GM19025 (cell line): ENCODE data around the gene ZNF33A.
"Not testable (repeated sequence)": the region's sequence is repeated elsewhere in the genome, so short reads cannot be mapped to it uniquely, and the experiment has no call there.

ENCODE experiments used
- ATAC-seq: cut with Tn5 transposase; IDR thresholded peaks from one replicate; pipeline ENCODE4 v1.9.1; 2021; ENCODE audit warnings: mild to moderate bottlenecking, low read depth, moderate library complexity; ENCODE audit not compliant: unreplicated experiment

ZNF33A gene

GRCh38 chr10:38043516-38043915, 33.0 kb downstream of the ZNF33A start:
- ATAC-seq = no peak

GRCh38 chr10:38045129-38045528, 34.7 kb downstream of the ZNF33A start:
- ATAC-seq = no peak

GRCh38 chr10:38047666-38048065, 37.2 kb downstream of the ZNF33A start:
- no peak for ATAC-seq

GRCh38 chr10:38050212-38050611, 39.7 kb downstream of the ZNF33A start:
- ATAC-seq = no peak

- no peak for ATAC-seq
Observed at GRCh38 chr10:38054361-38054797, 43.9 kb downstream of the ZNF33A start.

DNA sequence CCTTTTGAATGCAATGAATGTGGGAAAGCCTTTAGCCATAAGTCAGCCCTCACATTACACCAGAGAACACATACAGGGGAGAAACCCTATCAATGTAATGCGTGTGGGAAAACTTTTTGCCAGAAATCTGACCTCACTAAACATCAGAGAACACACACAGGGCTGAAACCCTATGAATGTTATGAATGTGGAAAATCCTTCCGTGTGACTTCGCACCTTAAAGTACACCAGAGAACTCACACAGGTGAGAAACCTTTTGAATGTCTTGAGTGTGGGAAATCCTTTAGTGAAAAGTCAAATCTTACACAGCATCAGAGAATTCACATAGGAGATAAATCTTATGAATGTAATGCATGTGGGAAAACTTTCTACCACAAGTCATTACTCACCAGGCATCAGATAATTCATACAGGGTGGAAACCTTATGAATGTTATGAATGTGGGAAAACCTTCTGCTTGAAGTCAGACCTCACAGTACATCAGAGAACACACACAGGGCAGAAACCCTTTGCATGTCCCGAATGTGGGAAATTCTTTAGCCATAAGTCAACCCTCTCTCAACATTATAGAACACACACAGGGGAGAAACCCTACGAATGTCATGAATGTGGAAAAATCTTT, 44.9 kb downstream of the ZNF33A start:
- not testable (repeated sequence) for ATAC-seq

DNA sequence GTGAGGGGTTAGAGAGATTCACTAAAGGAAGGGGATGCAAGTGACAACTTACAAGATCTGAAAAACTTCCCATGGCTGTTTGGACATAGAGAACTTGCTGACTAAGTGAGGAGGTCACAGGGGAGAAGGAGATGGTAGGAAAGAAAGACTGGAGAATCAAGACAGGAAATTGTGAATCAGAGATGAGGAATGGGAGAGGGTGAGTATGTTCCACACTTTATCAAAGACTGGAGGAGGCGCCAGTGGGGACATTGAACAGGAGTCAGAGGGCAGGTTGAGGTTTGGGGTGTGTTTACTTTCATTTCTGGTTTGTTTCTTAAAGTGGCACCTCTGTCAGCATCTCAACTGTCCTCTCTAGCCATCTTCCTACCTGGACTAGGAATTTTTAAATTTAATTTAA, 59.2 kb downstream of the ZNF33A start:
- ATAC-seq = not testable (repeated sequence)

DNA sequence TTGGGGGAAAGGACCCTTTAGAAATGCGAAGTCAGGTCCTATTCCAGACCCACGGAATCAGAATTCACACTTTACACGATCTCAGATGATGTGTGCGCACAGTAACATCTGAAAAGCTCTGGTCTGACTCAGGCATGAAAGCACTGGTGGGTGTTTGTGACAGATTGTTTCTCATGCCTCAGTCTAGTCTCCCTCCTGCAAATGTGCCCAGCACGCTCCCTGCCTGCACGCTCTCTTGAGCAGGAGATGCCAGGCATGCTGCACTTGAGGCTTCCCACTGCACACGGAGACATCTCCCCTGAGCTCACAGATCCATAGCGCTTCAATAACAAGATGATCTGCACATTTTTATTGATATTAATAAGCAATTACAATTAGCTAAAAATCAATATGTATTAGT, 60.0 kb downstream of the ZNF33A start:
- ATAC-seq = no peak

GRCh38 chr10:38072552-38072951, 62.1 kb downstream of the ZNF33A start:
- ATAC-seq = no peak

DNA sequence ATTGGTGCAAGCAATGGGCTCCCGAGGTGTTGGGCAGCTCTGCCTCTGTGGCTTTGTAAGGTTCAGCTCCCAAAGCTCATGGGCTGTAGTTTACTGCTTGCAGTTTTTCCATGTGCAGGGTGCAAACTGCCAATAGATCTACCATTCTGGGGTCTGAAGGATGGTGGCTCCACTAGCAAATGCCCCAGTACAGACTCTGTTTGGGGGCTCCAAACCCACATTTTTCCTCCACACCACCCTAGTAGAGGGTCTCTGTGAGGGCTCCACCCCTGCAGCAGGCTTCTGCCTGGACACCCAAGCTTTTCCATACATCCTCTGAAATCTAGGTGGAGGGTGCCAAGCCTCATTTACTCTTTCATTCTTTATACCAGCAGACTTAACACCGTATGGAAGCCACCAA, 66.2 kb downstream of the ZNF33A start:
- ATAC-seq = no peak

DNA sequence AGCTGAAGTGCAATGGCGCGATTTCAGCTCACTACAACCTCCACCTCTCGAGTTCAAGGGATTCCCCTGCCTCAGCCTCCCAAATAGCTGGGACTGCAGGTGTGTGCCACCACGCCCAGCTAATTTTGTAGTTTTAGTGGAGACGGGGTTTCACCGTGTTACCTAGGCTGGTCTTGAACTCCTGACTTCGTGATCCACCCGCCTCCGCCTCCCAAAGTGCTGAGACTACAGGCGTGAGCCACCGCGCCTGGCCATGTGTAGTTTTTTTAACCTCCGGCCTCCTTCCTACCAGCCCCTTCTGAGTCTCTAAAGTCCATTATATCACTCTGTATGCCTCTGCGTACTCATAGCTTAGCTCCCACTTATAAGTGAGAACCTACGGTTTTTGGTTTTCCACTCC, 82.8 kb downstream of the ZNF33A start:
- not testable (repeated sequence) for ATAC-seq

DNA sequence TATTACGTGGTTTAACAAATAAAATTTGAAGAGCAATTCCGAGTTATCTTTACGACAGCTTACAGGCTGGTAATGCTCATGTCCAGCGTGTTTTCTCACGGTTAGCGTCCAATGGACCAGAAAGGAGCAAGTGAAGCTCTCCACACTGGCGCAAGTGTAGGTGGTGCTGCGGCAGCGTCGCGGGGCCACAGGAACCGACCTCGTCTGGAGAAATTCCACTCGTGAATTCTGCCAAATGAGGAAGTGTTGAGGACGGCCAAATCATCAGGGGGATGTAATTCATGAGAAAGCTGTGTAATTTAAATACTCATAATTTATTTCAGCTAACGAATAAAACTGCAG, 83.3 kb downstream of the ZNF33A start:
- ATAC-seq = peak; percentile 23

DNA sequence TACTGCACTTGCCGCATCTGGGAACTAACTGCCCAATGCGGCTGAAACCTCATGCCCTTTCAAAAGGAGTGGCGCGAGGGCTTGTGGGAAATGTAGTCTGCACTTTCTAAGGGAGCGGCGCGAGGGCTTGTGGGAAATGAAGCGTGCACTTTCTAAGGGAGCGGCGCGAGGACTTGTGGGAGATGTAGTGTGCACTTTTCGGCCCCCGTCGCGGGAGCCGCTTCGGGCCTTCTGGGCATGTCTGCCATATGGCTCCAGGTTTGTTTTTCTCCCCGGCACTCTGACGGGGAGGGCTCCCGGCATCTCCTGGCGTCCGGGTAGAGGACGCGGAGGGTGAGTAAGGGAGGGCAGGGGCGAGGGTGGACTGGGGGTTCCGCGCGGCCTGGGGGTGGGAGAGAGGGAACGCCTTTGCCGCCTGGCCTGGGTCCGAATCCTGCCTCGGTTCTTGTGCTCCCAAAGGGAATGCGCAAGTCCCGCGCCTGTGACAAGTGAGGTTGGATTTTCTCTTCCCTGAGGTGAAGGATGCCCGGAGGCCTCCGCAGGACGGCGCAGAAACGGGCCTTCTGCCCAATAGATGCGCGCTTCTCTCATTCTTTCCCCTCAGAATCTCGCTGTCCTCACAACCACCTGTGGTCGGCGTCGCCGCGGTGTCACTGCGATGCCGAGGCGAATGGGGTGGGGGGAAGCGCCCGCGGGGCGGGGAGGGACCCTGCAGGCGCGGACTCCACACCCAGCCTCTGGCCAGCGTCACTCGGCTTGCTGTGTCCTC, 83.9 kb downstream of the ZNF33A start, which contains the start of gene ZNF37A:
TSS of gene ZNF37A (plus strand) at position 180 of the 769 bp plus-strand sequence. CDS start 2,281 bp downstream, outside the sequence.
- ATAC-seq = peak; percentile 95

DNA sequence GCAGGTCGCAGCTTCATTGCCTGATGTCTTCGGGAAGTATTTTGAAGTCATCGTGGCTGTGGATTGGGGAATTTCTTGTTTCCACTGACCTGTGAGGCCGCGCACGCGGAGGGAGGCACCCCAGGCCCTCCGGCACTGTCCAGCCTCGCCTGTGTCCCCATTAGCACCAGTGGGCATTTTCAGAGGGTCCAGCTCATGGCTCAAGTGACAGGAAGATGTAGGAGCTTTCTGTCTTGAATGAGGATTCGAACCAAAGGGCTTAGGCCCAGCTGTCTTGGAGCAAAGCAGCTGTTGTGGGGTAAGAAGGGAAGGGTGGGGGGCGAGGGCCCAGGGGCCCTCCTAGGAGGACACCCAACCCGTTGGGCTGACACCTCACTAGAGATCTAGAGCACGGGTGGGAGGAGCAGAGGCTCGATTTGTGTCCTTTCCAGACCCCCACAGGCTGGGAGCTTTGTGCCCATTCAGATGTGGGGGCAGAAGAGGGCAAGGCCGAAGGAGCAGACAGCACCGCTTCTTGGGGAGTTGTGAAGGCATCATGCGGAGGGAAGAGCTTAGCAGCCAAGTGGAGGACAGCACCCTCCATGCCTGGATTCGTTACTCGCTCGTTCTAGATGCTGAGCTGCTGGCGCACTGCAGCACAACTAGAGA, 84.6 kb downstream of the ZNF33A start:
- no peak for ATAC-seq

DNA sequence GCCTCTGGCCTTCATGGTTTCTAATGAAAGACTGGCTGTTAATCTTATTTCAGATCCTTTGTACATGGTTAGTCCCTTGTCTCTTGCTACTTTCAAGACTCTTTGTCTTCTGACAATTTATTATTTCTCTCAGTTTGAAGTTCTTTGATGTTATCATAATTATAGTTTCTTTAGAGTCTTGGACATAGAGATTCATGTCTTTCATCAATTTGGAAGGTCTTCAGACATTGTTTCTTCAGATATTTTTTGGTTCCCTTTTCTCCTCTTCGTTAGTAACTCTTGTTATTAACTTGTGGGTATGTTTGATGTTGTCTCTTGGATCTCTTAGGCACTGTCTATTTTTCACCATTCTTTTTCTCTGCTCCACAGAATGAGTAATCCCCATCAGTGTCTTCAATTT, 92.4 kb downstream of the ZNF33A start:
- ATAC-seq = no peak

GRCh38 chr10:38103756-38104155, 93.3 kb downstream of the ZNF33A start:
- ATAC-seq = no peak

GRCh38 chr10:38112159-38112558, 101.7 kb downstream of the ZNF33A start:
- ATAC-seq = no peak
